GM12878 (cell line): ENCODE results near the gene PIGQ. TPM values are rescaled to one million over a fixed set of nuclear protein-coding genes. Genes with fewer than 3 reads are reported as not detected.

Source experiments
- ATAC-seq: fragments of 200-7000 bp; cut with Tn5 transposase; 3 replicates; pipeline ENCODE4 v1.9.1; 2020; ENCODE audit warnings: mild to moderate bottlenecking, moderate library complexity
- BruUV-seq: library from RNA; stranded (reverse); fragments of 400-500 nt; replicated peaks from 2 replicates; lab custom pipeline; 2021; lab: Mats Ljungman, UMichigan
- CTCF ChIA-PET: fragments of 300-600 bp; sonication (Branson Sonifier 250); formaldehyde crosslinking; extraction: SDS; loops from one replicate; lab custom pipeline; 2021; ENCODE audit warnings: inconsistent platforms; lab: Yijun Ruan, JAX
- POLR2A ChIA-PET: fragments of 350-600 bp; formaldehyde crosslinking; extraction: SDS; loops from one replicate; lab custom pipeline; 2021; ENCODE audit warnings: inconsistent platforms; lab: Charles Lee
- RAD21 ChIA-PET: fragments of 300-600 bp; sonication (Branson Sonifier 250); formaldehyde crosslinking; loops from one replicate; lab custom pipeline; 2023; ENCODE audit warnings: antibody characterized with exemption; ENCODE audit not compliant: unreplicated experiment; lab: Charles Lee
- SMC1A ChIA-PET: fragments of 300-600 bp; sonication (Branson Sonifier 250); formaldehyde crosslinking; loops from one replicate; lab custom pipeline; 2023; ENCODE audit not compliant: unreplicated experiment, uncharacterized antibody; lab: Charles Lee
- DNase-seq: peaks from one replicate; pipeline ENCODE4 v3.0.0-alpha.2; 2011; ENCODE audit warnings: low read depth, low spot score
- FAIRE-seq: peaks from 3 replicates; lab custom pipeline; 2011; peaks lifted over from hg19 to GRCh38; lab: Jason Lieb, UNC
- H2AFZ ChIP-seq: 2 replicates; pipeline ENCODE4 v1.6.0; 2011; ENCODE audit warnings: low read depth, low read length, control low read depth; ENCODE audit not compliant: control insufficient read depth
- H3K27ac ChIP-seq: 2 replicates; pipeline ENCODE4 v1.5.1; 2011; ENCODE audit warnings: control low read depth; ENCODE audit not compliant: control insufficient read depth, insufficient read depth
- H3K27me3 ChIP-seq, 2 experiments: replicated peaks in 1 of 2; 2 replicates each; pipeline versions ENCODE4 v1.6.0 to v1.6.1; 2011; ENCODE audit warnings: low read length in 1 of 2; ENCODE audit not compliant: control insufficient read depth in 2 of 2, insufficient read depth in 2 of 2
- H3K36me3 ChIP-seq, 2 experiments: 2 replicates each; pipeline ENCODE4 v1.5.1; 2011; ENCODE audit warnings: low read length in 1 of 2; ENCODE audit not compliant: control insufficient read depth in 2 of 2, insufficient read depth in 2 of 2
- H3K4me1 ChIP-seq: 2 replicates; pipeline ENCODE4 v1.6.1; 2011; ENCODE audit warnings: mild to moderate bottlenecking, low read length, moderate library complexity, mixed read lengths; ENCODE audit not compliant: control insufficient read depth, insufficient read depth
- H3K4me2 ChIP-seq: 2 replicates; pipeline ENCODE4 v1.6.0; 2011; ENCODE audit warnings: control low read depth; ENCODE audit not compliant: control insufficient read depth, insufficient read depth
- H3K4me3 ChIP-seq: fragments of 200-600 bp; sonication (generic); 2 replicates; pipeline ENCODE4 v1.5.1; 2016
- H3K79me2 ChIP-seq: 2 replicates; pipeline ENCODE4 v1.6.0; 2011; ENCODE audit warnings: low read length; ENCODE audit not compliant: control insufficient read depth, insufficient read depth
- H3K9ac ChIP-seq: 2 replicates; pipeline ENCODE4 v1.8.0; 2011; ENCODE audit warnings: low read length, control low read depth, mixed read lengths; ENCODE audit not compliant: control insufficient read depth, insufficient read depth
- H3K9me3 ChIP-seq: replicated peaks from 3 replicates; pipeline ENCODE4 v1.5.1; 2011; ENCODE audit warnings: mild to moderate bottlenecking, low read length; ENCODE audit not compliant: control insufficient read depth, insufficient read depth
- H4K20me1 ChIP-seq: 2 replicates; pipeline ENCODE4 v1.6.0; 2011; ENCODE audit not compliant: control insufficient read depth, insufficient read depth
- CTCF ChIP-seq, 3 experiments: IDR thresholded peaks in 2 of 3; conservative IDR thresholded peaks in 1 of 3; 2 replicates each; pipeline ENCODE4 v1.5.1; 2011; ENCODE audit warnings: low read depth in 3 of 3, low read length in 3 of 3, mild to moderate bottlenecking in 3 of 3, control low read depth in 2 of 3, moderate library complexity in 2 of 3, inconsistent platforms in 1 of 3, mixed read lengths in 1 of 3; ENCODE audit not compliant: control insufficient read depth in 2 of 3, insufficient read depth in 1 of 3; ENCODE audit errors: extremely low read depth in 1 of 3
- DPF2 ChIP-seq: fragments of 450-650 bp; IDR thresholded peaks from 2 replicates; pipeline ENCODE4 v1.6.1; 2017; ENCODE audit warnings: mild to moderate bottlenecking
- E4F1 ChIP-seq: fragments of 450-650 bp; IDR thresholded peaks from 2 replicates; pipeline ENCODE4 v1.6.1; 2018; ENCODE audit warnings: borderline replicate concordance, mild to moderate bottlenecking; ENCODE audit not compliant: partially characterized antibody
- EP300 ChIP-seq, 2 experiments: fragments of 150-350 bp in 1 of 2; IDR thresholded peaks; 2 replicates each; pipeline ENCODE4 v1.6.1; 2011 to 2012; ENCODE audit warnings: low read depth in 2 of 2, low read length in 2 of 2, borderline replicate concordance in 1 of 2, improper control_type of control experiment in 1 of 2, inconsistent platforms in 1 of 2; ENCODE audit not compliant: control insufficient read depth in 1 of 2
- FOS ChIP-seq: IDR thresholded peaks from 3 replicates; pipeline ENCODE4 v1.6.1; 2011; ENCODE audit warnings: borderline replicate concordance; ENCODE audit not compliant: insufficient read length; ENCODE audit errors: extremely low read depth
- MTA3 ChIP-seq: IDR thresholded peaks from 2 replicates; pipeline ENCODE4 v1.6.1; 2012; ENCODE audit warnings: low read length, inconsistent platforms, borderline replicate concordance
- POLR2A ChIP-seq: IDR thresholded peaks from 2 replicates; pipeline ENCODE4 v1.6.1; 2011; ENCODE audit warnings: low read depth, mild to moderate bottlenecking, low read length
- WGBS: methylation state at CpG from one replicate; pipeline ENCODE4 v1.1.6; 2016; ENCODE audit warnings: low lambda C conversion rate; ENCODE audit not compliant: insufficient replicate concordance, insufficient coverage; ENCODE audit errors: missing lambda C conversion rate; 5-methylcytosine and 5-hydroxymethylcytosine counted together
- in situ Hi-C: fragments of 300-500 bp; cut with MboI; formaldehyde crosslinking; loops from 9 replicates; pipeline ENCODE4 v1.14.3; 2018; ENCODE audit warnings: mixed read lengths
- intact Hi-C: fragments of 100-400 bp; cut with micrococcal nuclease; formaldehyde crosslinking; loops from one replicate; pipeline ENCODE4 v1.14.2; 2022; ENCODE audit not compliant: unreplicated experiment
- polyA plus RNA-seq, 11 experiments: library from polyadenylated mRNA; depleted of rRNA in 4 of 11; unstranded in 6 of 11; stranded (reverse) in 5 of 11; fragments of >200 nt; fragmentation: Nextera tagmentation in 4 of 11; fragmentation: Illumina TruSeq in 1 of 11; extraction: Ambion mirVana in 4 of 11; extraction: Trizol in 1 of 11; gene quantifications; 1 replicate in 1 of 11; 2 replicates in 10 of 11; pipeline versions ENCODE4 v1.2.1 to v1.2.3, GENCODE V29; 2011 to 2016; ENCODE audit warnings: inconsistent platforms in 2 of 11, missing spikeins in 2 of 11, low read depth in 1 of 11
- total RNA-seq, 4 experiments: library from RNA; depleted of rRNA in 3 of 4; stranded (reverse); fragments of >200 nt in 3 of 4; fragmentation: Illumina TruSeq in 1 of 4; extraction: Trizol in 1 of 4; gene quantifications; 2 replicates each; pipeline versions ENCODE4 v1.2.1 to v1.2.3, GENCODE V29; 2013 to 2021

PIGQ gene
- total and polyA plus RNA-seq, 10 of the 15 experiments (the other 5 are each of a cell fraction or from before 2014, with no cell fraction given) = 1.8 to 31.3 (median 17.5) TPM; not detected in 1

GRCh38 chr16:537415-538335 lies 32.1 kb upstream of the PIGQ start:
- CTCF ChIA-PET = no interaction called here
- in situ Hi-C loops = no loop called here
- H3K9ac ChIP-seq = no peak overlapping the region

More at GRCh38 chr16:537415-538335, 32.1 kb upstream of the PIGQ start:
- H3K4me3 ChIP-seq = no peak overlapping the region
- BruUV-seq = no TSS peak
- no peak overlapping the region for H3K27ac ChIP-seq
- H3K9me3 ChIP-seq = no peaks in the 10 kb centered on the region
- H3K4me2 ChIP-seq = no peak overlapping the region
- intact Hi-C loops = no loop called here
- no peaks in the 10 kb centered on the region for H4K20me1 ChIP-seq
- FAIRE-seq = no peak
- H3K4me1 ChIP-seq = no peaks in the 10 kb centered on the region
- peaks cover 0 to 26% of the 10 kb centered on the region in 2 experiments; a peak in 3 of 4 replicates for H3K36me3 ChIP-seq
- ChIA-PET POLR2A (no interaction called here), RAD21 (no interaction called here), SMC1A (no interaction called here)
- 94% methylated on average over 58 of the region's 60 CpGs for WGBS
- no peak for DNase-seq
- H3K27me3 ChIP-seq = no peaks in the 10 kb centered on the region
- no peak overlapping the region for H2AFZ ChIP-seq
- ATAC-seq = no peak
- no peaks in the 10 kb centered on the region; the same call in none of the 2 replicates for H3K79me2 ChIP-seq
- TF ChIP-seq FOS (no peak), MTA3 (no peak), CTCF (IDR thresholded peaks at IDR 0.05 in 2 of 3, conservative IDR thresholded peaks at IDR 0.05 in 1 of 3; ENCODE audit: control insufficient read depth in 2 of 3, extremely low read depth in 1 of 3, insufficient read depth in 1 of 3, low read depth in 3 of 3, low read length in 3 of 3) (0 out of 6 replicates have a peak, but pooled peaks of 1 of the 3 experiments have one; percentile 13), POLR2A (peak; percentile 31; the same call in 1 of the 2 replicates), DPF2 (no peak), EP300 (IDR thresholded peaks at IDR 0.05; ENCODE audit: borderline replicate concordance in 1 of 2, control insufficient read depth in 1 of 2, low read depth in 2 of 2, low read length in 2 of 2) (no peak), E4F1 (no peak)
